ENCODE measurements around the gene MAN2B1. TPM values are rescaled to one million over a fixed set of nuclear protein-coding genes. Genes with fewer than 3 reads are reported as not detected.
"Not testable (repeated sequence)": the region's sequence is repeated elsewhere in the genome, so short reads cannot be mapped to it uniquely, and the experiment has no call there.

MAN2B1 gene
- total RNA-seq, 2 experiments from 2014 or later: 130 to 143 TPM

DNA sequence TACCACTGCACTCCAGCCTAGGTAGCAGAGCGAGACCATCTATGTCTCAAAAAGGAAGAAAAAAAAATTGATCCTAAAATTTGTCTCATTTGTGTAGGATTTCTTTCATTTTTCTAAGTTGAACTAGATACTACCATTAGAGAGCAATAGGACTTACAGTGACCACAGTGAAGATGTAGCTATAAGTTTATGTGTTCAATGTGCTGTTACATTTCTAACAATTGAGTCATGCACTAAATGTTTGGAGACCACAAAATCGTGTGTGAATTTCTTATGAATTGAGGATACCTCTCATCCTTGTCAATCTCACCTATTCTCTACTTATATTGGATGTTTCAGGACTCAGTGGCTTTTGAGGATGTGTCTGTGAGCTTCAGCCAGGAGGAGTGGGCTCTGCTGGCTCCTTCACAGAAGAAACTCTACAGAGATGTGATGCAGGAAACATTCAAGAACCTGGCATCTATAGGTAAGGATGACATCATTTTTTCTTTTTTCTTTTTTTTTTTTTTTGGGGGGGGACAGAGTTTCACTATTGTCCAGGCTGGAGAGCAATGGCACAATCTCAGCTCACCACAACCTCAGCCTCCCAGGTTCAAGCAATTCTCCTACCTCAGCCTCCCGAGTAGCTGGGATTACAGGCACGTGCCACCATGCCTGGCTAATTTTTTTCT lies 43.0 kb downstream of the MAN2B1 start:
- DNase-seq: no peak
- Mint-ChIP-seq H3K27ac (peak overlapping the region; percentile 9), H3K27me3 (no peaks in the 10 kb centered on the region), H3K9me3 (peaks cover 10% of the 10 kb centered on the region), H3K4me1 (peaks cover 6% of the 10 kb centered on the region), H3K36me3 (ENCODE audit: low read depth) (peaks cover 67% of the 10 kb centered on the region), H3K4me3 (no peak overlapping the region)
- ChIA-PET CTCF (interaction anchor here (0.6 to 1.6 kb wide), 3 partner anchors 9 to 85 kb away, joined by 3 to 8 read pairs (median 5); no protein-coding TSS in a partner anchor), POLR2A (no interaction called here)

DNA sequence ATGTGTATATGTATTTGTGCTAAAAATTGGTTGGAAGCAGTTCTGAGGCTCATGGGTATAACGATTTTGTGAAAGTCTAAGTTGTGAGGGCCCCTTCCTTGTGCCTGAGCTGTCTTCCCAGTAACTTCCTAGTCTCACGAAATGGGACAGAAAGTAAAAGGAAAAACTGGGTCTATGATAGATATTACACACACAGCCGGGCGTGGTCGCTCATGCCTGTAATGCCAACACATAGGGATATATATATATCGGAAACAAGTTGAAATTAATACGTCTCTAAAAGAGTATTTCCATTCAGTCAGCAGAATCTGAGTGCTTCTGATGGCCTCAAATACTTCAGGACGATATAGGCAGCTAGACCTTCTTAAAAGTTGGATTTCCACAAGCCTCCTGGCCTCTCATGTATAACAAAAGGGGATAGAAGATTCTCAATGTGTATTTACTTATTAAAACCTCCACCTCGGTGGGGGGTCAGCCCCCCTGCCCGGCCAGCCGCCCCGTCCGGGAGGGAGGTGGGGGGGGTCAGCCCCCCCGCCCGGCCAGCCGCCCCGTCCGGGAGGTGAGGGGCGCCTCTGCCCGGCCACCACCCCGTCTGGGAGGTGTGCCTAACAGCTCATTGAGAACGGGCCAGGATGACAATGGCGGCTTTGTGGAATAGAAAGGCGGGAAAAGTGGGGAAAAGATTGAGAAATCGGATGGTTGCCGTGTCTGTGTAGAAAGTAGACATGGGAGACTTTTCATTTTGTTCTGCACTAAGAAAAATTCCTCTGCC lies 45.1 kb downstream of the MAN2B1 start:
- POLR2A ChIA-PET, H3K27ac Mint-ChIP-seq, H3K4me3 Mint-ChIP-seq, H3K27me3 Mint-ChIP-seq, CTCF ChIA-PET, H3K9me3 Mint-ChIP-seq, H3K4me1 Mint-ChIP-seq, DNase-seq: not testable (repeated sequence)
- peaks cover 58% of the 10 kb centered on the region for H3K36me3 Mint-ChIP-seq (ENCODE audit: low read depth)

DNA sequence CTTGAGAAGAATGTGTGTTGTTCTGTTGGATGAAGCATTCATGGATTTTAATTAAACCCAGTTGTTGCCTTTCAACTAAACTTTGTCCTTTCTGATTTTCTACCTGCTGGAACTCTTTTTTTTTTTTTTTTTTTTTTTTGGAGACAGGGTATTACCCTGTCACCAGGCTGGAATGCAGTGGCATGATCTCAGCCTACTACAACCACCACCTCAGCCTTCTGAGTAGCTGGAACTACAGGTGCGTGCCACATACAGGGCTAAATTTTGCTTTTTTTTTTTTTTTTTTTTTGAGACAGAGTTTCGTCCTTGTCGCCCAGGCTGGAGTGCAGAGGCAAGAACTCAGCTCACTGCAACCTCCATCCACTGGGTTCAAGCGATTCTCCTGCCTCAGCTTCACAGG lies 48.9 kb downstream of the MAN2B1 start:
- no peaks in the 10 kb centered on the region for H3K27me3 Mint-ChIP-seq
- CTCF ChIA-PET: interaction anchor here (0.6 to 0.7 kb wide), 3 partner anchors 13 to 273 kb away, joined by 3 read pairs; partner anchors contain the start of gene GCDH
- H3K27ac Mint-ChIP-seq: no peak overlapping the region
- H3K9me3 Mint-ChIP-seq: peaks cover 3% of the 10 kb centered on the region
- no peak overlapping the region for H3K4me3 Mint-ChIP-seq
- DNase-seq: no peak
- peaks cover 55% of the 10 kb centered on the region for H3K36me3 Mint-ChIP-seq (ENCODE audit: low read depth)
- POLR2A ChIA-PET: no interaction called here
- H3K4me1 Mint-ChIP-seq: peaks cover 32% of the 10 kb centered on the region

GRCh38 chr19:12611361-12611699 lies 55.2 kb downstream of the MAN2B1 start:
- ChIA-PET CTCF (interaction anchor here (1.3 kb wide), 1 partner anchor 50 kb away, joined by 3 read pairs; no protein-coding TSS in a partner anchor), POLR2A (interaction anchor here (0.6 to 1.5 kb wide), 2 partner anchors 24 to 180 kb away, joined by 3 to 6 read pairs; partner anchors contain the start of gene JUNB)
- Mint-ChIP-seq H3K9me3 (peaks cover 3% of the 10 kb centered on the region), H3K4me1 (peaks cover 39% of the 10 kb centered on the region), H3K27ac (peak overlapping the region; percentile 100), H3K4me3 (peak overlapping the region; percentile 100), H3K36me3 (ENCODE audit: low read depth) (peaks cover 40% of the 10 kb centered on the region), H3K27me3 (no peaks in the 10 kb centered on the region)
- peak; percentile 12 for DNase-seq

DNA sequence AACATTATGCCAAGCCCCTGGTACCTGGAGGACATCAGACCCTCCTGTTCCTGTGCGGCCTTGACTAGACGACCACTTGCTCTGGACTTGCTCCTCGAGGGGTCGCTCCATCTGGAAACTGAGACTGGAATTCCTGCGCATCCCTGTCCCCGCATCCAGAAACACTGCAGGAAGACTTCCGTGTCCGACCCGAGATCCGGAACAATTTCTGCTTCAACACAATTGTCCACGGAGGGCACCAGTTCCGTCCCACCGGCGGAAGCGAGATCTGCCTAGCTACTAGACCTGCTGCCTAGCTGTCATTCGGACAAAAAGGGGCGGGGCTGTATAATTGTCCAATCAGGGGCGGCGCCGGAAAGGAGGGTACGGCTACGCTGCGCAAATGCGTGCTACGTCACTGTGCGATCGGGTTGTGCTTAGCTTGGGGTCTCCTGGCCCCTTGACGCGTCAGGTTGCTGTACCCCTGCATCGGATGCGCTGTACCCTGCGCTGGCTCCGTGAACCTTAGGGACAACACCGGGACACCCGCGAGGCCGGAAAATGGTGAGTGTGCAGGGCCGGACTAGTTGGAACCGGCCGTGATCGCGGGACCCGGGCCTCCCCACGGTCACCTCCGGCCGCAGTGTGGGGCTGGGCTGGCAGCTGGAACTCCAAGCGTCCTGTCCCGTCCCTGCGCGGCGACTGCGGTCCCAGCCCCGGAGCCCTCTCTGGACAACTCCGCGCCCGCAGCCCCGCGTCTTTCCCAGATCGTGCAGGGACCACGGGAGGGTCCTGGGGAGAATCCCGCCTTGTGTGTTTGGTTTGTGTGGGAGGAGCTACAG lies 55.8 kb downstream of the MAN2B1 start, which contains the start of the genes ZNF490 and ZNF791:
ZNF490 (minus strand) TSS at position 274 of the 821 bp plus-strand sequence; CDS start at position 141, 133 bp downstream.
ZNF791 (plus strand) TSS at position 381 of the 821 bp plus-strand sequence; CDS start at position 541, 160 bp downstream.
- Mint-ChIP-seq H3K4me1 (peaks cover 33% of the 10 kb centered on the region), H3K4me3 (peak within 1 kb of the TSS; percentile 100)
- CTCF ChIA-PET: interaction anchor here (0.5 to 1.3 kb wide), 2 partner anchors 50 to 867 kb away, joined by 3 read pairs; no protein-coding TSS in a partner anchor

DNA sequence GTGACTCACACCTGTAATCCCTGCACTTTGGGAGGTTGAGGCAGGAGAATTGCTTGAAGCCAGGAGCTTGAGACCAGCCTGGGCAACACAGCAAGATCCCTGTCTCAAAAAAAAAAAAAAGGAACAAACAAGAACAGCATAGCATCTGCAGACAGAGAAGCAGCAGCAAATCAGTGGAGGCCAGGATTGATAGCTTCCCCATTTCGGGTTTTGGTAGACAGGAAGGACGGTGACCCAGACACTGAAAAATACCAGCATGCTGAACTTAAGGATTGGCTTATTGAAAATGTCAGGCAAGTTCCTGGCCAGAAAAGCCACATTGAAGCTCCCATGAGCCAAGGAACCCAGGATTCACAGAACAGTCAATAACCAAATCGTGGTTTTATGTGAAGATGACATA lies 58.9 kb downstream of the MAN2B1 start:
- Mint-ChIP-seq H3K9me3 (no peaks in the 10 kb centered on the region), H3K36me3 (ENCODE audit: low read depth) (peaks cover 29% of the 10 kb centered on the region), H3K4me3 (no peak overlapping the region), H3K4me1 (peaks cover 35% of the 10 kb centered on the region), H3K27ac (no peak overlapping the region), H3K27me3 (no peaks in the 10 kb centered on the region)
- ChIA-PET CTCF (interaction anchor here (0.6 to 0.8 kb wide), 2 partner anchors 47 to 1475 kb away, joined by 3 read pairs; no protein-coding TSS in a partner anchor), POLR2A (no interaction called here)
- no peak for DNase-seq

More for the DNA sequence above, 55.8 kb downstream of the MAN2B1 start, which contains the start of the genes ZNF490 and ZNF791:
- Mint-ChIP-seq H3K9me3 (no peaks in the 10 kb centered on the region), H3K27me3 (no peaks in the 10 kb centered on the region), H3K36me3 (ENCODE audit: low read depth) (peaks cover 35% of the 10 kb centered on the region), H3K27ac (peak within 1 kb of the TSS; percentile 100)
- POLR2A ChIA-PET: interaction anchor here (0.6 to 1.5 kb wide), 4 partner anchors 25 to 278 kb away, joined by 3 to 6 read pairs (median 3); partner anchors contain the start of gene JUNB
- DNase-seq: peak; percentile 99

GRCh38 chr19:12606796-12607195 lies 59.7 kb downstream of the MAN2B1 start:
- Mint-ChIP-seq H3K36me3 (ENCODE audit: low read depth) (peaks cover 34% of the 10 kb centered on the region), H3K4me3 (no peak overlapping the region), H3K27ac (no peak overlapping the region), H3K9me3 (no peaks in the 10 kb centered on the region), H3K4me1 (peaks cover 32% of the 10 kb centered on the region), H3K27me3 (no peaks in the 10 kb centered on the region)
- POLR2A ChIA-PET: no interaction called here
- DNase-seq: no peak
- CTCF ChIA-PET: interaction anchor here (0.7 to 1.3 kb wide), 3 partner anchors 33 to 520 kb away, joined by 3 to 4 read pairs (median 3); no protein-coding TSS in a partner anchor

DNA sequence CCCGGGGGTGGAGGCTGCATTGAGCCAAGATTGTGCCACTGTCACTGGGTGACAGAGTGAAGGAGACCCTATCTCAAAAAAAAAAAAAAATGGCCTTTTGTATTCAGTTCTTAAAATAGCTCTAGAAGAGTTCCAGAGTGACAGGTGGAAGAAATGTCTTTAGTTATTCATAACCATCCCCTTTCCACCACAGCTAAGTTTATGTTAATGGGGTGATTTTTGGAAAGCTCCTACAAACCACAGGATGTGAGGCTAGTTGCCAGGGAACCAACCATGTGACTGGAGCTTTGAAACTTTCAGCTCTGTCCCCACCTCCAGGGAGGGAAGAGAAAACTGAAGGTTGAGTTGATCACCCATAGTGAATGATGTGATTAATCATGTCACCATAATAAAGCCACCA lies 62.8 kb downstream of the MAN2B1 start:
- Mint-ChIP-seq H3K27me3 (no peaks in the 10 kb centered on the region), H3K9me3 (no peaks in the 10 kb centered on the region), H3K27ac (peak overlapping the region; percentile 25), H3K4me1 (peaks cover 20% of the 10 kb centered on the region), H3K36me3 (ENCODE audit: low read depth) (peaks cover 36% of the 10 kb centered on the region), H3K4me3 (no peak overlapping the region)
- ChIA-PET CTCF (interaction anchor here (0.6 to 1.1 kb wide), 4 partner anchors 21 to 39 kb away, joined by 3 to 4 read pairs (median 3); no protein-coding TSS in a partner anchor), POLR2A (interaction anchor here (0.6 kb wide), 3 partner anchors 10 to 270 kb away, joined by 3 to 4 read pairs (median 4); partner anchors contain the start of gene ZNF563)
- peak; percentile 80 for DNase-seq

DNA sequence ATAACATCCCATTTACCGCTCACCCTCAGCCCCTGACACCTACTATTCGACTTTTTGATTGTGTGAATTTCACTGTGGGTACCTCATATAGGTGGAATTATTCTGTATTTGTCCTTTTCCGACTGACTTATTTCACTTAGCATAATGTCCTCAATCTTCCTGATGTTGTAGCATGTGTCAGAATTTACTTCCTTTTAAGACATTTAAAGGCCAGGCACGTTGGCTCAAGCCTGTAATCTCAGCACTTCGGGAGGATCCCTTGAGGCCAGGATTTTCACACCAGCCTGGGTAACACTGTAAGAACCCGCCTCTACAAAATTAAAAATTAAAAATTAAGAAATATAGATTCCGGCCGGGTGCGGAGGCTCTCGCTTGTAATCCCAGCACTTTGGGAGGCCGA lies 68.9 kb downstream of the MAN2B1 start:
- no peak overlapping the region for H3K27ac Mint-ChIP-seq
- H3K4me3 Mint-ChIP-seq: no peak overlapping the region
- ChIA-PET POLR2A (no interaction called here), CTCF (interaction anchor here (0.7 to 1.9 kb wide), 2 partner anchors 43 to 1725 kb away, joined by 3 to 4 read pairs; no protein-coding TSS in a partner anchor)
- H3K36me3 Mint-ChIP-seq (ENCODE audit: low read depth): peaks cover 25% of the 10 kb centered on the region
- H3K9me3 Mint-ChIP-seq: no peaks in the 10 kb centered on the region
- no peaks in the 10 kb centered on the region for H3K4me1 Mint-ChIP-seq
- no peak for DNase-seq
- no peaks in the 10 kb centered on the region for H3K27me3 Mint-ChIP-seq

DNA sequence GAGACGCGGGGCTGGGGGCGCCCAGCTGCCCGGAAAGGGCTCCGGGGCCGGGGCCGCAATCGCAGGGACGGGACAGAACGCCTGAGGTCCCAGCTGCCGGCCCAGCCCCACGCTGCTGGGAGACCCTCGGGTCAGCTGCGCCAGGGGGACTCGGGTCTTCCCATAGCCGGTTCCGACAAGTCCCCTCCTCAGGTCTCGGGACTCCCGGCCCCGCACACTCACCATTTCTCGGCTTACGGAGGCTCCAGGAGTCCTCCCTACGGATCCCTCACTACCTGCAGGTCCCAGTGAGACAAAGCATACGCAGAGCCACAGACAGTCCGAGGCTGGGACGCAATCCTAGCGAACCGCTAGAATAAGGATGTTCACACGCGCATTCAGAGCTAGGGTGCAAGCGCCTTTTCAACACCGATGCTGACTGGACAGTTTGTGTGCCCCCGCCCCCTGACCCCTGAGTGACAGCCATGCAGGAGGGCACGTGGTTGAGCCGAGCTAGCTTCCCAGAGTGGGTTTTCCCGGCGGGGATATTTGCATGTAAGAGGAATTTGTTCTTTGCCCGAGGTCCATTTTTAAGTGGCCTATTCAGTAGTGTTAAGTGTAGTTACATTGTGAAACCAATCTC lies 69.5 kb downstream of the MAN2B1 start:
- H3K4me3 Mint-ChIP-seq: no peak overlapping the region
- H3K27me3 Mint-ChIP-seq: no peaks in the 10 kb centered on the region
- H3K9me3 Mint-ChIP-seq: no peaks in the 10 kb centered on the region
- H3K36me3 Mint-ChIP-seq (ENCODE audit: low read depth): peaks cover 20% of the 10 kb centered on the region
- DNase-seq: no peak
- CTCF ChIA-PET: no interaction called here
- no peak overlapping the region for H3K27ac Mint-ChIP-seq
- no peaks in the 10 kb centered on the region for H3K4me1 Mint-ChIP-seq
- POLR2A ChIA-PET: no interaction called here

Measured in activated CD4-positive, alpha-beta T cell treated with anti-CD3 and anti-CD28 coated beads, Interleukin-2, amount 10 ng/mL, durations not matched to agents 7 days and 5 days (primary cell).